Measurements from ENCODE around the gene ABHD17B. TPM values are rescaled to one million over a fixed set of nuclear protein-coding genes. Genes with fewer than 3 reads are reported as not detected.

ABHD17B gene
- polyA plus RNA-seq, 1 experiment, result 9.0 TPM

- no peak overlapping the region for H3K4me3 ChIP-seq (ENCODE audit: low read depth, low read length)
- ChIA-PET POLR2A (interaction anchor here (1.0 kb wide), 1 partner anchor 249 kb away, joined by 3 read pairs; no protein-coding TSS in a partner anchor), CTCF (no interaction called here)
- no peak for TF ChIP-seq CTCF (IDR thresholded peaks at IDR 0.05; ENCODE audit: insufficient read depth, low read depth, low read length)
- H3K27me3 ChIP-seq (ENCODE audit: control insufficient read depth, insufficient read depth, low read length), result no peaks in the 10 kb centered on the region
- peak; percentile 70 for DNase-seq (ENCODE audit: low read depth)
- H3K36me3 ChIP-seq (ENCODE audit: control insufficient read depth, insufficient read depth, low read length), result no peaks in the 10 kb centered on the region
These were observed 18.9 kb upstream of the ABHD17B start for GRCh38 chr9:71929791-71930440.

- CTCF ChIA-PET, result no interaction called here
- no peak for TF ChIP-seq CTCF (IDR thresholded peaks at IDR 0.05; ENCODE audit: insufficient read depth, low read depth, low read length)
- no peak overlapping the region for H3K4me3 ChIP-seq (ENCODE audit: low read depth, low read length)
- no peak for DNase-seq (ENCODE audit: low read depth)
- H3K27me3 ChIP-seq (ENCODE audit: control insufficient read depth, insufficient read depth, low read length), result no peaks in the 10 kb centered on the region
- POLR2A ChIA-PET, result no interaction called here
- H3K36me3 ChIP-seq (ENCODE audit: control insufficient read depth, insufficient read depth, low read length), result no peaks in the 10 kb centered on the region
These were observed 18.2 kb upstream of the ABHD17B start for GRCh38 chr9:71929223-71929622.

- Histone ChIP-seq H3K4me3 (ENCODE audit: low read depth, low read length) (no peak overlapping the region), H3K27me3 (ENCODE audit: control insufficient read depth, insufficient read depth, low read length) (no peaks in the 10 kb centered on the region), H3K36me3 (ENCODE audit: control insufficient read depth, insufficient read depth, low read length) (no peaks in the 10 kb centered on the region)
- POLR2A ChIA-PET, result no interaction called here
- TF ChIP-seq CTCF (IDR thresholded peaks at IDR 0.05; ENCODE audit: insufficient read depth, low read depth, low read length), result no peak
- DNase-seq (ENCODE audit: low read depth), result peak; percentile 39
- CTCF ChIA-PET, result no interaction called here
These were observed 17.8 kb upstream of the ABHD17B start for GRCh38 chr9:71928806-71929205.

GRCh38 chr9:71928376-71928775 is 17.4 kb upstream of the ABHD17B start:
- ChIA-PET CTCF (no interaction called here), POLR2A (no interaction called here)
- Histone ChIP-seq H3K36me3 (ENCODE audit: control insufficient read depth, insufficient read depth, low read length) (no peaks in the 10 kb centered on the region), H3K4me3 (ENCODE audit: low read depth, low read length) (no peak overlapping the region), H3K27me3 (ENCODE audit: control insufficient read depth, insufficient read depth, low read length) (no peaks in the 10 kb centered on the region)
- peak; percentile 31 for DNase-seq (ENCODE audit: low read depth)
- no peak for TF ChIP-seq CTCF (IDR thresholded peaks at IDR 0.05; ENCODE audit: insufficient read depth, low read depth, low read length)

- no peaks in the 10 kb centered on the region for H3K27me3 ChIP-seq (ENCODE audit: control insufficient read depth, insufficient read depth, low read length)
- no peak overlapping the region for H3K4me3 ChIP-seq (ENCODE audit: low read depth, low read length)
- DNase-seq (ENCODE audit: low read depth), result no peak
- ChIA-PET POLR2A (no interaction called here), CTCF (interaction anchor here (1.2 kb wide), 1 partner anchor 10 kb away, joined by 3 read pairs; no protein-coding TSS in a partner anchor)
- no peaks in the 10 kb centered on the region for H3K36me3 ChIP-seq (ENCODE audit: control insufficient read depth, insufficient read depth, low read length)
- TF ChIP-seq CTCF (IDR thresholded peaks at IDR 0.05; ENCODE audit: insufficient read depth, low read depth, low read length), result no peak
These were observed 14.8 kb upstream of the ABHD17B start for GRCh38 chr9:71925834-71926233.

All from BJ (cell line).